GM13976 (cell line): ENCODE measurements around the gene EPO.
"Not testable (repeated sequence)": the region's sequence is repeated elsewhere in the genome, so short reads cannot be mapped to it uniquely, and the experiment has no call there.

Source experiments
- DNase-seq: peaks from one replicate; pipeline ENCODE4 v3.0.0; 2012; ENCODE audit warnings: low spot score
- CTCF ChIP-seq: IDR thresholded peaks from 2 replicates; pipeline ENCODE4 v1.5.1; 2012; ENCODE audit warnings: borderline replicate concordance, mild to moderate bottlenecking; ENCODE audit not compliant: insufficient read depth; ENCODE audit errors: extremely low read depth, missing control alignments, control extremely low read depth
- in situ Hi-C: fragments of 300-500 bp; cut with MboI; formaldehyde crosslinking; loops from one replicate; pipeline ENCODE4 v1.12.0; 2022; ENCODE audit warnings: low sequenced_read_pairs, mixed read lengths, inconsistent platforms; ENCODE audit not compliant: unreplicated experiment

The EPO gene

GRCh38 chr7:100693312-100694097 is 26.8 kb upstream of the EPO start:
- DNase-seq, result peak; percentile 34
- TF ChIP-seq CTCF, result no peak
- in situ Hi-C loops, result no loop called here

- in situ Hi-C loops, result no loop called here
- no peak for TF ChIP-seq CTCF
These were observed 26.0 kb upstream of the EPO start, which contains the start of gene GIGYF1 for GRCh38 chr7:100694098-100694745. TSS of gene GIGYF1 (minus strand) at chr7:100694250. CDS start at chr7:100688238, 6,012 bp downstream.

GRCh38 chr7:100696123-100696521 is 24.1 kb upstream of the EPO start:
- TF ChIP-seq CTCF, result no peak
- in situ Hi-C loops, result no loop called here

More at GRCh38 chr7:100694098-100694745, 26.0 kb upstream of the EPO start, which contains the start of gene GIGYF1:
- DNase-seq, result peak; percentile 89

GRCh38 chr7:100699018-100699417 is 21.2 kb upstream of the EPO start:
- in situ Hi-C loops, result no loop called here
- no peak for TF ChIP-seq CTCF

More at GRCh38 chr7:100696123-100696521, 24.1 kb upstream of the EPO start:
- no peak for DNase-seq

GRCh38 chr7:100701089-100701488 is 19.2 kb upstream of the EPO start:
- in situ Hi-C loops, DNase-seq: not testable (repeated sequence)

More at GRCh38 chr7:100699018-100699417, 21.2 kb upstream of the EPO start:
- DNase-seq, result no peak

- in situ Hi-C loops, result no loop called here
- peak; percentile 89 for DNase-seq
- TF ChIP-seq CTCF, result peak; percentile 97
These were observed 14.9 kb upstream of the EPO start for GRCh38 chr7:100705320-100705752.
